HK-2 (cell line): ENCODE data around the gene UBASH3A.

Experiments
- DNase-seq: peaks from one replicate; pipeline ENCODE4 v3.0.0-alpha.2; 2018; ENCODE audit not compliant: unreplicated experiment

The UBASH3A gene

DNA sequence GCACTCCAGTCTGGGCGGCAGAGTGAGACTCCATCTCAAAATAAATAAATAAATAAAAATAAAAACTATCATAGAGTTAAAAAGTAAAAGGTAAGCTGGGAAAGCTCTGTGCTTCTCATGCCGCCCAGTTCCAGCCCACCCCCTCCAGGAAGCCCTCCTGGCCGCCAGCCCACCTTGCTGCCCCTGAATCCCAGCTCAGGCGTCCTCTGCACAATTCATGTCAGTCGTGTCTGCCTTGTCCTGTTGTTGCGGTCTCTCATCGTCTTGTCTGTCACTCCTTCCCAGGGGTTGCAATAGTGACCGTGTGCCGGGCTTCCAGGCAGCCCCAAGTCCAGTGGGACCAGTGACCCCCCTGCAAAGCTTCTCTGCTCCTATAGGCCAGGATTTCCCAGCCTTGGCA, 48.2 kb downstream of the UBASH3A start:
- no peak for DNase-seq

DNA sequence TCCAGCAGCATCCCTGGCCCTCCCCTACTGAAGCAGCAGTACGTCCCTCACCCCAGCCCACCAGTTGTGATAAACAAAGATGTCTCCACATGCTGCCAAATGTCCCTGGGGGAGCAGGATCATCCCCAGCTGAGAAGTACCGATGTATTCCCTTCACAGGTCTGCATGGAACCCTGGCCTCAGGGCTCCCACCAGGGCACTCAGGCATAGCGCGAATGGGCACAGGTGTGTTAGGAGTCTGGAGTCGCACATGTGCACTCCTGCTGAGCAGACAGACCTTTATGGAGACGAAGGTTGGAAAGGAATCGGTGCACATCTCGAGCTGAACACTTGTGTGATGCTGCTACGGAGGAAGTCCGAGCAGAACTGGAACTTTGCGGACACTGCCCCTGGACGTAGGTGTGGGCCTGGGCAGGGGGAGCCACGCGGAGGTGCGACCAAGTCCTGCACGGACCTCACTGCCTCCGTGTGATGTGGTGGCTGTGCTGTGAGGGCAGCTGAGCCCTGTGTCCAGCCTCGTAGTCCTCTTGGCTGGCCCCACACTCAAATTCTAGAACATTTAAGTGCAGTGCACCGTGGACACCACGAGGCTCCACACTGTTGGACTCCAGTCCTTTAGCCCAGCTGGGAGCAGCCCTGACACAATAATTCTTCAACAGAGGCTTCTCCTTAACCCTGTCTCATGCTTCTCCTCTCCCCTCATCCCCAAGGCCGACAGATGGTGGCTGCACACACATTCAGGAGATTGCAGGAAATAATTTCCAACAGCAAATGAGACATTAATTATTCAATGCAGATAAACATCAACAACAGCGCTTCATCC, 48.9 kb downstream of the UBASH3A start:
- DNase-seq: no peak

- no peak for DNase-seq
Measured at GRCh38 chr21:42453224-42453985, 49.7 kb downstream of the UBASH3A start.

DNA sequence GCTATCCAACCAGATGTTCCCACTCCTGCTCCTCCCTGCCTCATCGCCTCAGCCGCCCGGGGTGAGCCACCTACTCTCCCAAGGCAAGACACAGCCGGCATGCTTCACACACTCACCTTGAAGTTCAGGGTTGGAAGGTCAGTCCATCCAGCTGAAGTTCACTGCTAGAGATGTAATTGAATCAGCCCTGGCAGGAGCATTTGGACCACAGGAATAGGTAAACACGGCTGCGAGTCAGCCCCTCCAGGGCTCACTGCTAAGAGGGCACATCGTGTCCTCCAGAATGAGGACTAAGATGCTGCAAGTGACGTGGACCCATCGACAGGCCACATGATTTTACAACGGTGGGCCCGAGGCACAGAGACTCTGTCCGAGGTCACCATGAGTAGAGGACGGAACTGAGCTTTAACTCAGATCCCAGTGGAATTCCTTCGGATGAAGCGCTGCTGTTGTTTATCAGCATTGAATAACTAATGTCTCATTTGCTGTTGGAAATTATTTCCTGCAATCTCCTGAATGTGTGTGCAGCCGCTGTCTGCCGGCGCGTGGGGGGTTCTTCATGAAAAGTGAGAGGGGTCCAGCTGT, 50.4 kb downstream of the UBASH3A start:
- no peak for DNase-seq

DNA sequence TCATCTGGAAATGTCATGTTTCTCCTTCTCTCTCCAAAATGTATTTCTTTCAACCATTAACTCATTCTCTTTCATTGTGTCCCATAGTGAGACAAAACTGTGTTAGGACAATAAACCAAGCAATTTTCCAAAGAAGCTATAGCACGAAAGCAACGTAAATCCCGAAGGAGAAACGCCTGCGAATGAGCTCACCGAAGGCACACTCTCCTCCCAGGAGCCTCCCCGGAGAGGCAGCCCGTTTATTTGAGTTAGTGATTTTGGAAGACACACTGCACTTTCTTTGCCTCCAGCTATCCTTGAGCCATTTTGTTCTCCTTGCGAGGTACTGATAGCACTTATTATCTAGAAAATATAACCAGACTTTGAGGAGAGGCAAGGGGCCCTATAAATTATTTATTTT, 51.1 kb downstream of the UBASH3A start:
- no peak for DNase-seq

DNA sequence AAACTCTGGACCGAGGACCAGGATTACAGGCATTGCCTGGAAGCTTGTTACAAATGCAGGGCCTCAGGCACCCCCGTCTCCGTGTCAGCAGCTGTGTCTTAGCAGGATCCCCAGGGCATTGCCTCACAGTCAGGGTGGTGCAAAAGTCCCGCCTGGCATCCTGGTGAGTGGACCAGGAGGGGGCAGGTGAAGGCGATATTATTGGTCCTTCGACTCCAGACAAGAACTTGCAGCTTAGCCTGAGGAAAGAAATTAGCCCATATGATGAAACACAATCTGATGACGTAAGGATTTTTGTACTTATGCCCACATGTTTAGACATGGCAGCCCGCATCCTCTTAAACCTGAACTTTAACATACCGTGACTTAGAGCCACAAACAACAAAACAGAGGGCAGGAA, 51.5 kb downstream of the UBASH3A start:
- no peak for DNase-seq

DNA sequence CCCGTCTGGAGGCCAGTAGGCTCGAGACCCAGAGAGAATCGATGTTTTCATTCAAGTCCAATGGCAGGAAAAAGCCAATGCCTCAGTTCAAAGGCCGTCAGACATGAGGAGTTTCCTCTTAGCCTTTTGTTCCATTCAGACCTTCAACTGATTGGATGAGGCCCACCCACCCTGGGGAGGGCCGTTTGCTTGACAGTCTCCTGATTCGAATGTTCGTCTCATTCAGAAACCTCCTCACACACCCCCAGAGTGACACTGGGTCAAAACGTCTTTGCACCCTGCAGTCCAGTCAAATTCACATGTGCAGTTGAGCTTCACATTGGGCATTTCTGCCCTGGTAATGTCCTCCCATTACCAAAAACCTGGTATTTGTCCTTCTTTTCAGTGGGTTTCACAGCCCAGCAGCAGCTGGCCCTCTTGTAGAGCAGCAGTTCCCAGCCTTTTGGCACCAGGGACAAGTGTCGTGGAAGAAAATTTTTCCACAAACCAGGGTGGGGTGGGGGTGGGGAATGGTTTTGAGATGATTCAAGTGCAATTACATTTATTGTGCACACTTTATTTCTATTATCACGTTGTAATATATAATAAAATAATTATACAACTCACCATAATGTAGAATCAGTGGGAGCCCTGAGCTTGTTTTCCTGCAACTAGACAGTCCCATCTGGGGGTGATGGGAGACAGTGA, 52.2 kb downstream of the UBASH3A start:
- no peak for DNase-seq

DNA sequence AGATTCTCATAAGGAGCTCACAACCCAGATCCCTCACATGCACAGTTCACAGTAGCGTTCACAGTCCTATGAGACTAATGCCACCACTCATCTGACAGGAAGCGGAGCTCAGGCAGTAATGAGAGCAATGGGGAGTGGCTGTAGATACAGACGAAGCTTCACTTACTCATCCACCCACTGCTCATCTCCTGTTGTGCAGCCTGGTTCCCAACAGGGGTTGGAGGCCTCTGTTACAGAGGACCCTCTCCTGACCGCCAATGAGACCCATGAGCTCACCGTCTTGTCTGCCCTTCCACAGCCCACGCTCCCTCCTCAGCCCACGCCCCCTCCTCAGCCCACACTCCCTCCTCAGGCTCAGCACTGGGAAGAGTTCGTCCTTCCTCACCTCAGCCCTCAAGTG, 52.8 kb downstream of the UBASH3A start:
- no peak for DNase-seq

GRCh38 chr21:42459082-42459460, 55.4 kb downstream of the UBASH3A start:
- no peak for DNase-seq

DNA sequence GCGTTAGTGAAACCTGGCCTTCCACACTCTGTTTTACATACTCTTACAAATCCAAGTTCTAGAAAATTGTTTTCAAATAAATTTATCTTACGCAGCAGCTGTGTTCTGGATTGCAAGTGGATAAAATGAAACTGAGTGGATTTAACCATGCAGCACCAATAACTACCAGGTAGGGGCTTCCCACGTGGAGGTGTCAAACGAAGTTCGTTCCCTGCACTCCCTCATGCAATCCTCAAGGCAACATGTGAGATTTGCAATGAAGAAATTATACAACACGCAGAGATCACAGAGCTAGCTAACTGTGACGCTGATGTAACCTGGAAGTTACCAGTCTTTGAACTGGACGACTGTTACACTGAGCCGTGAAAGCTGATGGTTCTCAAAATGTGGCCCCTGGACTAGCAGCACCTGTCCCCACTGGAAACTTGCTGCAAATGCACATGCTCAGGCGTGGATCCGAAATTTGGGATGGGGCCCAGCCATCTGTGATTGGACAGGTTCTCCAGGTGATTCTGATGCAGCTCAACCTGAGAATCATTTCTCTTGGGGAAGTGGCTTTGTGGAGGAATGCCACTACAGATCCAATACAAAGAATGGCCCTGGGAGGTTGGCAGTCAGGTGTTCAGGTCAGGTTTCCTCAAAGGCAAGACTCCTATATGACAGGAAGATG, 56.0 kb downstream of the UBASH3A start:
- DNase-seq: no peak

GRCh38 chr21:42460391-42461184, 56.9 kb downstream of the UBASH3A start:
- DNase-seq: no peak

DNA sequence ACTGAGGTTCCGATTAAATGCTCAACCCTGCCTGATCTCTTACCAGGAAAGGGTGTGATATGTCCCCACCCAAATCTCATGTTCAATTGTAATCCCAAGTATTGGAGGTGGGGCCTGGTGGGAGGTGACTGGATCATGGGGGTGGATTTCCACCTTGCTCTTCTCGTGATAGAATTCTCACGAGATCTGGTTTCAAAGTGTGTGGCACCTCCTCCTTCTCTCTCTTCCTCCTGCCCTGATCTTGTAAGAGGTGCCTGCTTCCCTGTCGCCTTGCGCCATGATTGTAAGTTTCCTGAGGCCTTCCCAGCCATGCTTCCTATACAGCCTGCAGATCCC, 57.5 kb downstream of the UBASH3A start:
- no peak for DNase-seq

DNA sequence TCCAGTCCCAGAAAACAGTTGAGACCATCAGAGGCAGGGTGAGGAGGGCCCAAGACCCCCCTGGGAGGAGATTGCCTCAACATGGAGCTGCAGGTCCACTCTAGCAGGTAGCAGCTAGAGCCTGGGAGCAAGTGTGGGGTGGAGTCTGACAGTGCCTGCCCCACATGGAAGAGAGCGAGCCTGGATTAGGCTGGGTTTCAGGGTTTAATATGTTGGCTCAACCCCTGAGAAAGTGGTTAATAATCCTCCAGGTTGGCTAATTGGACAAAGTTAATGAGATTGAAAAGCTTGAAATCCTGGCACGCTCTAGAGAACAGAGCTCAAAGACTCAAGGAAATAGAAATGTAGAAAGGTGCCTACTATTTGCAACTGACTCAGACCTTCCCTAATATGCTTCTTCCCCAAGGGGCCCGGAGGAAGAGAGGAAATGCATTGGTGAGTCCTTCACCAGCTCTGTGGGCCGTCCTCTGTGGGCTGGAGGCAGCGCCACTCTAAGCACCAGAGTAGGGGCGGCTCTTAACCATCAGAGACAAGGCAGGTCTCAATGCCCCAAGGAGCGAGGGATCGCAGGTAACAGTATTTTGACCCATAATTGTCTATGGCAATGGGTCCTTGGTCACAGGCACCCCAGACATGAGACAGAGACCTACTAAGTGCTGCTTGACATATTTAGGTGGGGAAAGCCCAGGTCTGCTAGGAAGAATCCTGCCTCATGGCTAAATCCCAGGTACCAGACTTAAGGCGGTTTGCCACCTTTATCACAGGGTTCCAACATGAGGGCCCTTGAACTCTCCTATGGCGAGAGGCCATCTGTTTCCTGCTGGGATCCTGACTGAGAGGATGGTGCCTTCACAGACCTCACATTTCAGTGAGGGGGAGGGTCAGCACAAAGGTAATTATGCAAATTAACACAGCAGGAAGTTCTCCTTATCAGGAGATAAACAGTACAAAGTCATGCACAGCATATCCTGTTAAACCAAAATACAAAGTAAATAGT, 58.5 kb downstream of the UBASH3A start:
- no peak for DNase-seq

DNA sequence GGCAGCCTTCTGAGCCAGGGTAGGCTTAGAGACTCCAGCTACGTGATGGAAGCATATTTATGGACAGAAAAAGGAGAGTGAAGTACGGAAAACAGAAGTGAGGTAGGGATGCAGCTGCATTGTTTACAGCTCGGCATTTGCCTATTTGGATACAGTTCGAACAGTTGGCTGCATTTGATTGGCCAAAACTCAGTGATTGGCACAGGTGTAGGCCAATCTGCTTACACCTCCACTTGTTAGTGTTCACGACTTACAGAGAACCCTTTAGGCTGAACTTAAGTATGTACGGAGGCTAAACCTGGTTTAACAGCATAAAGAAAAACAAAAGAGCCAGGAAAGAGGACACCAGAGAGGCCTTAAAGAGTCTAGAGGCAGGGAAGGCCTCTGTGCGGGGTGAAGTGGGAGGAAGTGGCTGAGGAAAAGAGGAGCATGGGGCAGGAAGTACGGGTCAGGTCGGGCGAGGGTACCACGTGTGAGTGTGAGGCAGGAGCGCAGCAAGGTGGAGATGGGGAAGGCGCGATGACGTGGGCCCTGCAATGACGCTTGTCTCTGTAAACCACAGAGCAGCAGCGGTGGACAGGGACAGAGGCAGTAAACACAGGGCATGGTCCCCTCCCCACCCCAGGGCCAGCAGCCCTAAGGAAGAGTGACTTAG, 60.3 kb downstream of the UBASH3A start:
- no peak for DNase-seq

DNA sequence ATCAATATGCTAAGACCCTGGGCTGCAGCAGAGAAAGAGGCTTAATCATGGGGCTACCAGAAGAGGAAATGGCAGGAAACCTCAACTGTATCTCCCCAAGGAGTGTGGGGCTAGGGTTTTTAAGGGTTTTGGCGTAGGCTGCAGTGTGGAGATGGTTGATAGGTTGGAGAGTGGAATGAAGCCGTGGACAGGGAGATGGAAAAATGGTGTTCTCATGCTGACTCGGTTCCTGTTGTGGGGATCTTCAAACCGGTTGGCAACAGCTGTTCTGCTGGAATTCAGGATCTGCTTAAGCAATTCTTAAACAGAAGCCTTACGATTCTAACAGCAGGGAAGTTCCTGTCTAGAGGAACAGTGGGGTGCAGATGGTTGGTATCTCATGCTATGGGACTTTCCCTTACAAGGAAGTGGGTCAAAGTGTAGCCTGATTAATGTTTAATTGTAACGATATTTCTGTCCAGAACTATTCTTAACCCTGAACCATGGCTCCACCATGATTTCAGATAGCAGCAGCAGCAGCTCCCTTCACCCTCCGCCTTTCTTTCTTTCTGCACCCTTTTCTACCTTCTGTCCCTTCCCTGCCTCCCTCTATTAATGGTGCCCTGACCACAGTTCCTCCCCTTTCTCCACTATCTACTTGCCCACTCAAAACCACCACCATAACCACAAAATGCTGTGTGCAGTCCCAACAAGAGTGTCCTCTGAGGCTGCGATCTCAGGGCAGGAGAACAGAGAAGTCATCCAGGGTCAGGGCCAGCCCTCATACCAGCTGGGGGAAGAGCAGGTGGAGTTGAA, 61.5 kb downstream of the UBASH3A start:
- no peak for DNase-seq

- no peak for DNase-seq
Measured at GRCh38 chr21:42465803-42466127, 62.1 kb downstream of the UBASH3A start.

DNA sequence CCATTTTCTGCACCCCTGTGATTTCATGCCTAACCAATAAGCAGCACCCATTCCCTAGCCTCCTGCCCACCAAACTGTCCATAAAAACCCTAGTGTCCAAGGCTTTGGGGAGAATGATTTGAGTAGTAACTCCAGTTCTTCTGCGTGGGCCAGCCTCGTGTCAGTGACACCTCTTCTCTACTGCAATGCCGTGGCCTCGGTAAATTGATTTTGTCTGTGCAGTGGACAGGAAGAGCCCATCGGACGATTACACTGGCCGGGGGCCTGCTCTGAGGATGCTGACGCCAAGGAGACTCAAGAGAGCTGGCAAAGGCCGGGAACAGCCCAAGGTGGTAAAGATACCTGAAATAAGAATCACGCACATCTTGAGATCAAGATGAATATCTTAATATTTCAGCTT, 63.0 kb downstream of the UBASH3A start:
- no peak for DNase-seq

DNA sequence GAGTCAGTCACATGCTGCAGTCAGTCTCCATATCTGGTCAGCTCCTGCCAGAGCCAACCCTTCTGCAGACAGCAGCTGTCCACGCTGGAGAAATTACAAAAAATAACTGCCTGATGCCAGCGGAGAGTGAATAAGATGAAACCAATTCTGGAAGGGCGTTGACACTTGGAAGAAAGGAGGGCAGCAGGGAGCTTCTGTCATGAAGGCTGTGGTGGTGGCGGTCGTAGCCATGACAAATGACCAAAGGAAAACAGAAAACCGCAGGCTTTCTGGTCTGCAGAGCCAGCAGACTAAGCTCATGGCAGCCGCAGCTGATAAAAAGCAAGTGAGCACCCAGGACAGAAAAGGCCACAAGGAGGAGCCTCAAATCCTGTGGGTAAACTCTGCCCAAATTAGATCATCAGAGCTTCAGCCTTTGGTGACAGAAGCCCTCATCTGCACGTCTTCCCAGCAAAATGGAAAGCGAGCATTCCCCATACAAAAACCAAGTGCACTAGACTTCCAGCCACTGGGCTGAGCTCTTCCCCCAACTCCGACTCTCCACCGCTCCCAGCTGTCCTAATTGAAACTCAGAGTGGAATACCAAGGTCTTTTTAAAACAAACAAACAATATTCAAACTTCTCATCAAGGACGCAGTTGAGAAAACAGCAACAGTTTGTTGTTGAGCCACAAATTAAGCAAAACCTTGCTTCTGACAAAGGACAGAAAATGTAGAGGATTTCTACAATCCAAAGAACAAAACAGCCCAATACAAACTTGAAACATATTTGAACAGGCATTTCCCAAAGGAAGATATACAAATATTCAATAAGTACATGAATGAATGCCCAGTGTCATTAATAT, 63.7 kb downstream of the UBASH3A start:
- no peak for DNase-seq
